Type B pancreatic cell (in vitro differentiated cells): ENCODE data around the gene CELF5. TPM values are rescaled to one million over a fixed set of nuclear protein-coding genes. Genes with fewer than 3 reads are reported as not detected.

ENCODE experiments used
- DNase-seq: peaks from one replicate; pipeline ENCODE4 v3.0.0; 2021; ENCODE audit warnings: mixed read lengths; ENCODE audit not compliant: unreplicated experiment; ENCODE audit errors: extremely low spot score
- H3K27ac Mint-ChIP-seq: 2 replicates; pipeline ENCODE4 v1.8.0; 2021; ENCODE audit warnings: mild to moderate bottlenecking, mixed read lengths
- H3K27me3 Mint-ChIP-seq: 2 replicates; pipeline ENCODE4 v1.8.0; 2021; ENCODE audit warnings: mixed read lengths
- H3K36me3 Mint-ChIP-seq: 2 replicates; pipeline ENCODE4 v1.8.0; 2021; ENCODE audit warnings: mixed read lengths
- H3K4me1 Mint-ChIP-seq: one replicate; pipeline ENCODE4 v1.8.0; 2021; ENCODE audit warnings: mixed read lengths; ENCODE audit not compliant: unreplicated experiment
- H3K4me3 Mint-ChIP-seq: 2 replicates; pipeline ENCODE4 v1.8.0; 2021; ENCODE audit warnings: mild to moderate bottlenecking, mixed read lengths
- H3K9me3 Mint-ChIP-seq: 2 replicates; pipeline ENCODE4 v1.8.0; 2021; ENCODE audit warnings: mixed read lengths
- total RNA-seq: library from RNA; stranded (reverse); gene quantifications from 2 replicates; pipeline ENCODE4 v1.2.1, GENCODE V29; 2021; ENCODE audit warnings: low replicate concordance
- TF ChIP-seq, protein P1 (sequence below): fragments of 200-600 bp; sonication (generic); conservative IDR thresholded peaks from 2 replicates; pipeline ENCODE4 v1.5.0; 2021; ENCODE audit warnings: antibody characterized with exemption, mild to moderate bottlenecking

CELF5 gene
- total RNA-seq, 1 donor from 2014 or later = 2.6 TPM

DNA sequence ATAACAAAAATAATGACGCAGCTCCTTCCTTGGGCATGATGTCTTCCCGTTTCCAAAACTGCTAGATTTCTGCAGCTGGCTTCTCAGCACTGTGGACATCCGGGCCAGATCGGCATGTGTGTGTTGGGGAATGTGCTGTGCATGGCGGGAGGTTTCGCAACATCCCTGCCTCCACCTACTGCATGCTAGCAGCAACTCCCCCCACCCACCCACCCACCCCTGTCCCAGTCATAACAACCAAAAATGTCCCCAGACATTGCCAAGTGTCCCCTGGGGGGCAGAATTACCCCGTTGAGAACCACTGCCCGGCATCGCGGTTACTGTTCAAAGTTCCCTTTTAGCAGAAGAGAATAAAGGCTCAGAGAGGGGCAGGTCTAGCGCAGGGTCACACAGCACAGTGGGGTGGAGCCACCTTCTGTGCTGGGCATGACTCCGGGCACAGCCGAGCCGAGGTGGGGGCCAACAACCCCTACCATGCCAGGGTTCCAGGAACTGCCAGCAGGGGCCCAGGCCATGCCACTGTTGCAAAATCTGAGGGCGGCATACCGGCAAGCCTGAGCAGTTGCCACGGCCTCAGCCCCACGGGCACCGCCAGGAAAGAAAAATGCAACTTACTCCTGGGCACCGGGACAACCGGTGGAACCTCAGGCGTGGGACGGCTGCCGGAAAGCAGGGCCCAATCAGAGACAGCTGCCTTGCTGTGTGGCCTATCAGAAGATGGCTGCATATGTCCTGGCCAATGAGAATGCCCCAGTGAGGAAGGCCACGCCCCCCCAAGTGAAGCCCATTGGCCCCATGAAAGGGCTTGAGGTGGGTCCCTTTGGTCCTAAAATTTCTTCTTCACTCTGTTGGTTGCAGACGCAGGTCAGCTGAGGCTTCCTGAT is 119.4 kb downstream of the CELF5 start:
- no peaks in the 10 kb centered on the region for H3K9me3 Mint-ChIP-seq
- H3K36me3 Mint-ChIP-seq = no peaks in the 10 kb centered on the region
- peaks cover 23% of the 10 kb centered on the region for H3K27me3 Mint-ChIP-seq
- H3K27ac Mint-ChIP-seq = no peak overlapping the region
- TF ChIP-seq, protein P1, sequence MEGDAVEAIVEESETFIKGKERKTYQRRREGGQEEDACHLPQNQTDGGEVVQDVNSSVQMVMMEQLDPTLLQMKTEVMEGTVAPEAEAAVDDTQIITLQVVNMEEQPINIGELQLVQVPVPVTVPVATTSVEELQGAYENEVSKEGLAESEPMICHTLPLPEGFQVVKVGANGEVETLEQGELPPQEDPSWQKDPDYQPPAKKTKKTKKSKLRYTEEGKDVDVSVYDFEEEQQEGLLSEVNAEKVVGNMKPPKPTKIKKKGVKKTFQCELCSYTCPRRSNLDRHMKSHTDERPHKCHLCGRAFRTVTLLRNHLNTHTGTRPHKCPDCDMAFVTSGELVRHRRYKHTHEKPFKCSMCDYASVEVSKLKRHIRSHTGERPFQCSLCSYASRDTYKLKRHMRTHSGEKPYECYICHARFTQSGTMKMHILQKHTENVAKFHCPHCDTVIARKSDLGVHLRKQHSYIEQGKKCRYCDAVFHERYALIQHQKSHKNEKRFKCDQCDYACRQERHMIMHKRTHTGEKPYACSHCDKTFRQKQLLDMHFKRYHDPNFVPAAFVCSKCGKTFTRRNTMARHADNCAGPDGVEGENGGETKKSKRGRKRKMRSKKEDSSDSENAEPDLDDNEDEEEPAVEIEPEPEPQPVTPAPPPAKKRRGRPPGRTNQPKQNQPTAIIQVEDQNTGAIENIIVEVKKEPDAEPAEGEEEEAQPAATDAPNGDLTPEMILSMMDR = no peak
- no peak for DNase-seq
- H3K4me3 Mint-ChIP-seq = no peak overlapping the region
- peaks cover 3% of the 10 kb centered on the region for H3K4me1 Mint-ChIP-seq

DNA sequence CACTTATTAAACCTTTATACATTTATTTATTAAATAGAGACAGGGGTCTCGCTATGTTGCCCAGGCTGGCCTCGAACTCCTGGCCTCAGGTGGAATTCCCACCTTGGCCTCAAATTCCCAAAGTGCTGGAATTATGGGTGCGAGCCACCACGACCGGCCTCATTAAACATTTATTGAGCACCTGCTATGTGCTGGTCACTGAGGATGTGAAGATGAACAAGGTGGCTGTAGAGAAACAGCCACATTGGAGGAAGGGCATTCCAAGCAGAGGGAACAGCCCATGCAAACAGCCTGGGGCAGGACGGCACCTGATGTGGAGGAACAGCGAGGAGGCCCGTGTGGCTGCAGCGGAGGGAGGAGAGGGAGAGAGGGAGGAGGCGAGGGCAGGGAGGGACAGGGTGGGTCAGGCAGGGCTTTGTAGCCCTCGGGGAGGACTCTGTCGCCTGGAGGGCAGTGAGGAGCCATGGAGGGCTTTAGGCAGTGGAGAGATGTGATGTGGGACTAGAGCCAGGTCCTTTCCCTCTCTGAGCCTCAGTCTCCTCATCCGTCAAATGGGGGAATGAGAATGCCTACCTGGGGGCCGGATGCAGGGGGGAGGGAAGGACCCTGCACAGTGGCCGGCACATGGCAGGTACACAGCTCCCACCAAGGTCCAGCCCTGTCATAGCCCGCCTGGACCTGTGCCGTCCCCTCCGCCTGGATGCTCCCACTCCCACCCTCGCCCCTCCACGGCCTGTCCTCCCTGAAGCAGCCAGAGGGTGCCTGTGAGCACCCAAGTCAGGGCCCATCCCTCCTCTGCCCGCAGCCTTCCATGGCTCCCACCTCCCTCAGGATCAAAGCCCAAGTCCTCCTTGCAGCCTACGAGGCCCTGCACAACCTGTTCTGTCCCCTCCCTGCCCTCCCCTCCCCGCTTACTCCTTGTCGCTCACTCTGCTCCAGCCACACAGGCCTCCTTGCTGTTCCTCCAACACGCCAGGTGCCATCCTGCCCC is 120.4 kb downstream of the CELF5 start:
- no peak for DNase-seq
- Mint-ChIP-seq H3K36me3 (no peaks in the 10 kb centered on the region), H3K9me3 (no peaks in the 10 kb centered on the region), H3K27me3 (peaks cover 21% of the 10 kb centered on the region), H3K4me1 (peaks cover 3% of the 10 kb centered on the region), H3K27ac (no peak overlapping the region), H3K4me3 (no peak overlapping the region)
- TF ChIP-seq, protein P1 = no peak

DNA sequence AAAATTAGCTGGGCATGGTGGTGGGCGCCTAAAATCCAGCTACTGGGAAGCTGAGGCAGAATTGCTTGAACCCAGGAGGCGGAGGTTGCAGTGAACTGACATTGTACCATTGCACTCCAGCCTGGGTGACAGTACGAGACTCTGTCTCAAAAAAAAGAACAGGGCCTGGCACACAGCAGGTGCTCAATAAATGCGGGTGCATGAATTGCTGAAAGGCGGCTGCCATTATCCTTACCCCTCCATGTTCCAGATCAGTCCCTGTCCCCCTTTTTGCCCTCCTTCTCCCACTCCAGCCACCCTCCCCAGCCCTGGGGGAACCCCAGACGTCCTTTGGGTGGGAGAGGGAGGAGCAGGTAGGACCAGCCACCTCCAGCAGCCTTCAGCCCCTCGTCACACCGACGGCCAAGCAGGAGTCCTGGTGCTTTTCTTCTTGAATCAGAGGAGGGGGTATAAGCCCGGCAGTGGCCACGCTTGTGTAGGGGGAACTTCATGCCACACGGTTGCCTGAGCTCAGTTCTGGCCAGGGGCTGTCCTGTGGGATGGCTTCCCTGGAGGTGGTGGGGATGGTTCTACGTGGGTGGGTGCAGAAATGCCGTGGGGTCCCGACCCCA is 121.5 kb downstream of the CELF5 start:
- H3K27me3 Mint-ChIP-seq = peaks cover 25% of the 10 kb centered on the region
- H3K27ac Mint-ChIP-seq = no peak overlapping the region
- H3K4me1 Mint-ChIP-seq = peaks cover 3% of the 10 kb centered on the region
- H3K36me3 Mint-ChIP-seq = no peaks in the 10 kb centered on the region
- no peaks in the 10 kb centered on the region for H3K9me3 Mint-ChIP-seq
- H3K4me3 Mint-ChIP-seq = no peak overlapping the region
- TF ChIP-seq, protein P1 = no peak
- no peak for DNase-seq

Other genes starting within 250 kb of the CELF5 start
- gene TLE6, start 247.1 kb upstream of the CELF5 start, total RNA-seq = 3.8 TPM in 2 replicates
- gene TLE2, start 195.4 kb upstream of the CELF5 start, total RNA-seq = 37.7 and 52.8 TPM in 2 replicates
- gene TLE5, start 162.2 kb upstream of the CELF5 start, total RNA-seq = 302 and 418 TPM in 2 replicates
- 46.9 and 62.0 TPM in 2 replicates for gene GNA11, start 130.3 kb upstream of the CELF5 start, total RNA-seq
- gene GNA15, start 88.6 kb upstream of the CELF5 start, total RNA-seq = 1.6 and 3.9 TPM in 2 replicates
- gene S1PR4, start 45.9 kb upstream of the CELF5 start, total RNA-seq = not detected in 2 replicates
- gene NCLN, start 38.7 kb upstream of the CELF5 start, total RNA-seq = 63.9 and 65.8 TPM in 2 replicates
- 12.5 and 17.8 TPM in 2 replicates for gene NFIC, start 141.9 kb downstream of the CELF5 start, total RNA-seq